ENCODE results near the gene OTOP1. TPM values are rescaled to one million over a fixed set of nuclear protein-coding genes. Genes with fewer than 3 reads are reported as not detected.
"Not testable (repeated sequence)": the region's sequence is repeated elsewhere in the genome, so short reads cannot be mapped to it uniquely, and the experiment has no call there.

The OTOP1 gene
- total and polyA plus RNA-seq, 3 donors from 2014 or later = 0.25 to 0.63 TPM; not detected in 1

DNA sequence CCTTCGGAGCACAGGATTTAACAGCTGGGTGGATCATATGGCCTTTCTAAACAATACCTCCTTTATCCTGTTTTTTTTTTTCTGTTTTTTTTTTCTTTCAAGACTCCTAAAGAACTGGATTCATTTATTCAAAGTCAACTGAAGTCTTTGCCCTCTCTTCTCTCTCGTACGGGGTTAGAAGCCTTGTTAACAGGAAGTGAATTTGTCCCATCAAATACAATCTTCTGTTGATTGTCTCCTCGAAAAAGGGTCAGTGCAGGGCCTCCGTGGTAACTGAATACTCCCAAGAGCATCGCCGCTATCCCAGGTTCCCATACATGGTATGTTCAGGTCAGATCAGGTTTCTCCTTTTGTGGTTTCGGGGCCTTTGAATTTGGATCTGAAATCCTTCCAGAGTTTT, 23.1 kb upstream of the OTOP1 start:
- WGBS, 2 donors = 55 to 71% methylated on average over 8 of the region's 8 CpGs
- TF ChIP-seq, protein P1, sequence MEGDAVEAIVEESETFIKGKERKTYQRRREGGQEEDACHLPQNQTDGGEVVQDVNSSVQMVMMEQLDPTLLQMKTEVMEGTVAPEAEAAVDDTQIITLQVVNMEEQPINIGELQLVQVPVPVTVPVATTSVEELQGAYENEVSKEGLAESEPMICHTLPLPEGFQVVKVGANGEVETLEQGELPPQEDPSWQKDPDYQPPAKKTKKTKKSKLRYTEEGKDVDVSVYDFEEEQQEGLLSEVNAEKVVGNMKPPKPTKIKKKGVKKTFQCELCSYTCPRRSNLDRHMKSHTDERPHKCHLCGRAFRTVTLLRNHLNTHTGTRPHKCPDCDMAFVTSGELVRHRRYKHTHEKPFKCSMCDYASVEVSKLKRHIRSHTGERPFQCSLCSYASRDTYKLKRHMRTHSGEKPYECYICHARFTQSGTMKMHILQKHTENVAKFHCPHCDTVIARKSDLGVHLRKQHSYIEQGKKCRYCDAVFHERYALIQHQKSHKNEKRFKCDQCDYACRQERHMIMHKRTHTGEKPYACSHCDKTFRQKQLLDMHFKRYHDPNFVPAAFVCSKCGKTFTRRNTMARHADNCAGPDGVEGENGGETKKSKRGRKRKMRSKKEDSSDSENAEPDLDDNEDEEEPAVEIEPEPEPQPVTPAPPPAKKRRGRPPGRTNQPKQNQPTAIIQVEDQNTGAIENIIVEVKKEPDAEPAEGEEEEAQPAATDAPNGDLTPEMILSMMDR (IDR thresholded peaks at IDR 0.05) = no peak
- no peak for TF ChIP-seq POLR2A (IDR thresholded peaks at IDR 0.05)
- peaks cover 6% of the 10 kb centered on the region for H3K4me1 ChIP-seq
- H3K36me3 ChIP-seq (ENCODE audit: low read depth, missing control alignments) = no peaks in the 10 kb centered on the region
- no peak overlapping the region for H3K4me3 ChIP-seq
- no peaks in the 10 kb centered on the region for H3K9me3 ChIP-seq
- DNase-seq = no peak
- intact Hi-C loops (cut with DNase I; ENCODE audit: low total_unique reads) = no loop called here
- no peaks in the 10 kb centered on the region for H3K27me3 ChIP-seq
- H3K27ac ChIP-seq = no peak overlapping the region

DNA sequence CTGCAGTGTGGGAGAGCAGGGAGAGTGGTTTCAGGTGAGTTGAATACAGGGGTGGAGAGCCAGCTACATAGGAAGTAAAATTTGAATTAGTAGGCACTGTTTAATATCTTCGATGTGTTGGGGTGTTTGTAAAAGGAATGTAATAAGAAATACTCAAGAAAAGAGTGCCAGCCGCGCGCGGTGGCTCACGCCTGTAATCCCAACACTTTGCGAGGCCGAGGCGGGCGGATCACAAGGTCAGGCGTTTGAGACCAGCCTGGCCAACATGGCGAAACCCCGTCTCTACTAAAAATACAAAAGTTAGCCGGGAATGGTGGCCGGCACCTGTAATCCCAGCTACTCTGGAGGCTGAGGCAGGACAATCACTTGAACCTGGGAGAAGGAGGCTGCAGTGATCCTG, 22.6 kb upstream of the OTOP1 start:
- H3K27me3 ChIP-seq; H3K4me3 ChIP-seq; H3K9me3 ChIP-seq; H3K36me3 ChIP-seq (ENCODE audit: low read depth, missing control alignments); H3K4me1 ChIP-seq; DNase-seq; H3K27ac ChIP-seq; intact Hi-C loops (cut with DNase I; ENCODE audit: low total_unique reads): not testable (repeated sequence)
- WGBS, 2 donors = 57 to 81% methylated on average over 15 of the region's 15 CpGs

DNA sequence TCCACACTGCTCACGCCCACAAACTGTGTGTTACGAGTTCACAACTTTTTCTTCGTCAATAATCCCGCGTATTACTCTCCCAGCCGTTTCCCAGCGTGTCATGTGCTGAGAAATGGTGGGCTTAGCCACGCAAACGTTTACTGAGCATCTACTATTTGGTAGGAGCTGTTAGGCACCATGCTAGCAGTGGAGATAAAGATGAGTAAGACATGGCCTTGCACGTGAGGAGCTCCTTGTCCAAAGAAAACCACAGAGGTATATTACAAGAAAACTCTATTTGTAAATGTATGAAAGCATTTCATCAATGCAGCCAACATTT, 22.1 kb upstream of the OTOP1 start:
- no peak for DNase-seq
- peaks cover 6% of the 10 kb centered on the region for H3K4me1 ChIP-seq
- H3K9me3 ChIP-seq = no peaks in the 10 kb centered on the region
- no peaks in the 10 kb centered on the region for H3K36me3 ChIP-seq (ENCODE audit: low read depth, missing control alignments)
- H3K27me3 ChIP-seq = no peaks in the 10 kb centered on the region
- WGBS, 2 donors = 2 to 7% methylated on average over 10 of the region's 10 CpGs
- intact Hi-C loops (cut with DNase I; ENCODE audit: low total_unique reads) = no loop called here
- peak overlapping the region; percentile 64 to 98 for H3K4me3 ChIP-seq
- H3K27ac ChIP-seq = peak overlapping the region; percentile 85 to 90
- TF ChIP-seq, protein P1 (IDR thresholded peaks at IDR 0.05) = no peak
- no peak for TF ChIP-seq POLR2A (IDR thresholded peaks at IDR 0.05)

DNA sequence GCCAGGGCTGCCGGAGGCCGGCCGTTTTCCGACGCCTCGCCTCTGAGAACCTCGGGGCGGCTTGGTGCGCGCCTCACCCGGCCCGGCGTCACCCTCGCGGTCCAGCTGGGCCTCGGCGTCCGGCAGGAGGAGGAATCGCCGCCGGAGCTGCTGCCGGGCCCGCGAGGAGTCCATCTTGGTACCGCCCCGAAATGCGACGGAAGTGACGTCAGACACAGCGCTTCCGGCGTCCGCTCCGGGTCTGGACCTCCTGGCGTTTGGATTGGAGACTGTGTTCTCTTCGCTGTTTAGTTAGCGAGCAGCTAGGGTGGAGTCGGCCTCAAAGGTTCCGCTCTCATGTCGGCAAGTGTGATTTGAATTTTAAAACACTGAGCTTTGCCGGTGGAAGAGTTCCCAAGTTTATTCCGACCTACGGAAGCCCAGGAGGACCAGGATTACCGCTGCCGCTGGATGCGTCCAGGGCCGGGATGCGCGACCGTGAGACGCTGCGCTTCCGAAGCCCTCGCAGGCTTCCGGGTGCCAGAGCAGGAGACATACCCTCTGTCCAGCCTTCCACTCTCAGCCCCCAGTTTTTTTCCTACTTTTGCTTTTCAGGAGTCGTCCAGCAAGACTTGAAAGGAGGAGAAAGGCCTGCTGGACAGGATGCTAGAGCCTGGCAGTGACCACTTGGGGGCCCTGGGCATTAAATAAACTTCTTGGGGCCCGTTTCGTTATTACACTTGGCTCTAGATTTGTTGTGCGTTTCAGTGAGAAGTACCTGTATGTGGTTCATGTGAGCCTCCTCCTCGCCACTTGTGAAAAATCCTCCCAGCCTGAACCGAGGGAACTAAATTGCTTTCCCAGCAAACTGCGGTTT, 21.5 kb upstream of the OTOP1 start, which contains the start of gene TMEM128:
TMEM128 (minus strand) TSS at position 195 of the 856 bp plus-strand sequence; CDS start at position 174, 21 bp downstream.
- H3K36me3 ChIP-seq (ENCODE audit: low read depth, missing control alignments) = no peaks in the 10 kb centered on the region
- H3K9me3 ChIP-seq = no peaks in the 10 kb centered on the region
- peak within 1 kb of the TSS; percentile 85 to 90 for H3K27ac ChIP-seq
- H3K4me3 ChIP-seq = peak within 1 kb of the TSS; percentile 64 to 98
- intact Hi-C loops (cut with DNase I; ENCODE audit: low total_unique reads) = no loop called here
- WGBS, 2 donors = 1% methylated on average over 33 to 61 of the region's 62 CpGs
- peak; percentile 96 for DNase-seq
- peaks cover 6% of the 10 kb centered on the region for H3K4me1 ChIP-seq
- H3K27me3 ChIP-seq = no peaks in the 10 kb centered on the region
- TF ChIP-seq, protein P1 (IDR thresholded peaks at IDR 0.05) = peak in 2 of 3 experiments; percentile 13 to 23
- peak; percentile 26 for TF ChIP-seq POLR2A (IDR thresholded peaks at IDR 0.05)

DNA sequence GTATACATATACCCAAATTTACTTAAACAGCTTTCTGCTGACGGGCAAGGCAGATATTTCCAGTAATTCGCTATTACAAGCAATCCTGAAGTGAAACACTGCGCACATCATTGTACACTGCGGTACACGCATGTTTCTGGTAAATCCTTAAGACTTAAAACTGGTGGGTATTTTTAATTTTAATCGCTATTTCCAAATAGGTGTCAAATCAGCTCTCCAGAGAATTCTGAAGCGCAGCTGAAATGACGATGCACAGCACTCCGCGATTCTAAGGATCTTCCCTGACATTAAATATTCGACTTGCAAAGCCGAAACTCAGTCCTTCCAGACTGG, 20.9 kb upstream of the OTOP1 start:
- TF ChIP-seq, protein P1 (IDR thresholded peaks at IDR 0.05) = no peak
- no peak for TF ChIP-seq POLR2A (IDR thresholded peaks at IDR 0.05)
- H3K27ac ChIP-seq = peak overlapping the region; percentile 85 to 90
- peak overlapping the region; percentile 64 to 98 for H3K4me3 ChIP-seq
- intact Hi-C loops (cut with DNase I; ENCODE audit: low total_unique reads) = no loop called here
- H3K36me3 ChIP-seq (ENCODE audit: low read depth, missing control alignments) = no peaks in the 10 kb centered on the region
- WGBS, 2 donors = 0 to 1% methylated on average over 12 of the region's 12 CpGs
- H3K27me3 ChIP-seq = no peaks in the 10 kb centered on the region
- H3K9me3 ChIP-seq = no peaks in the 10 kb centered on the region
- H3K4me1 ChIP-seq = peaks cover 6% of the 10 kb centered on the region
- no peak for DNase-seq
